ENCODE results near the gene VWA2.

The VWA2 gene

DNA sequence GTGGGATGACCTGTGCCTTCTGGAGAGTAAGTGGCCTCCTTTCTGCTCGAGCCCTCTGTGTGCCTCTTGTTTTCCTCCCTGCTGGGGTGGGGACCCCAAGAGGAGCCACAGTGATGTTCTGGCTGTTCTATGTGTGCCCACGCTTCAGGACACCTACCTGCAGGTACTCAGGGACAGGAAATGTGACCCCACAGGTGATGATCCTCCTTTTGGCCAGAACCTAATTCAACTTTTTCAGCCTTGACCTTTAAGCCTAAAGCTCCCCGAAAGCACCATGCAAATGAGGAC lies 70.3 kb downstream of the VWA2 start:
- no peak overlapping the region for H3K4me3 ChIP-seq
- no peak overlapping the region for H3K27ac ChIP-seq

DNA sequence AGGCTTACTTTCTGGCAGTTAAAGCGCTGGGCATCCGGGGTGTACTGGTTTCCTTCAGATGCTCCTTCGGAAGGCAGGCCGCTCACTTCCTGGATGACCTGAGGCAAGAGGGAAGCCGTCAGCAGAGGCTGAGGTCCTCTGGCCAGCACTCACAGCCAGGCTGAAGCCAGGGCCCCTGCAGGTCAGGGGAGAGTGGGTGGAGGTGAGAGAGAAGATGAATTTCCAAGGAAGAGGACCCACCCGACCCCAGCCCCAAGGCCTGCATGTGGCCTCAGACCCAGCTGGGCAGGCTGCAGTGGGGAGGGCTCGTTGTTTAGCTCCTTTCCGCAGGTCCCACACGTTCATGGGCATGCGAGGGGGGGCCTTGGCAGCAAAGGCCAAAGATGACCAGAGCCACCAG lies 71.3 kb downstream of the VWA2 start:
- Histone ChIP-seq H3K27ac (no peak overlapping the region), H3K4me3 (no peak overlapping the region)

DNA sequence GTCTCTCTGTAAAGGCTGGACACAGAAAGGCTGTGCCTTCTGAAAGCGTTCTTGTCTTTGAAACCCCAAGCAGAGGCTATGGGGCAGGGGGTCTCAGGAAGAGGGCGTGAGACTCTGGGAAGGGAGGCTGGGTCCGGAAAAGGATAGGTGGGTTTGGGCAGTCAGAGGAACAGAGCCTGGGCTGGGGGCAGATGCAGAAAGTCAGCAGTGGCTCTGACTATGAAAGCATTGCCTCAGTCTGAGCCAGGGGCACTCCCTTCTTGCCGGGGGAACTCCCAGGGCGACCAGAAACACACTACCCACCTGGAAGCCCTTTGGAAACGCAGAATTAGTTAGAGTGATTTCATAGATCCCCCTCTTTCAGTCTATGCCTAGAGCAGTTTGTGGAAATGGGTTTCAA lies 72.0 kb downstream of the VWA2 start:
- H3K27ac ChIP-seq = no peak overlapping the region

DNA sequence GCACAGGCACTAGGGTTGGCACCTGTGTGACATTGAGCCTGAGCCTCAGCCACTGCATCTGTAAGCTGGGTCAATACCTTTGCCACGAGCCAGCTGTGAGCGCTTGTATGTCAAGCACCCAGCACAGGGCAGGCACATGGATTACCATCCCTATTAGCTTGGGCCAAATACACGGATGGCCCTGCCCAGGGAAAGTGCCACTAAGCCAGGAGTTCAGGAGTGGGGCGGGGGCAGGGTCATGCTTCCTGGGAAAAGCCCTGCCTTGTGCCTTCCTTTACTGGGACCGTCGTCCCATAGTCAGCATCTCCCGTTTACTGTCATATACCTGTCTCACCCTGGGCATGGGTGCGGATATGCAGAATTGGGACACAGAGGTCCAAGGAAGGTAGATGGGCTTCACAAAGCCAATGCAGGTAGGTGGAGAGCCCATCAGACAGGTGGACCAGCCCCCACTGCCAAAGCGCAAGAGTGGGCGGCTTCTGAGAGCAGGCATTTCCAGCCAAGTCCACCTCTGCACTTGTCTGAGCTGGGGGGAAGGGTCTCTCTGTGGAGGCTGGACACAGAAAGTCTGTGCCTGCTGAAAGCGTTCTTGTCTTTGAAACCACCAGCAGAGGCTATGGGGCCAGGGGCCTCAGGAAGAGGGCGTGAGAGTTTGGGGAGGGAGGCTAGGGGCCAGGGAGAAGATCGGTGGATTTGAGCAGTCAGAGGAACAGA lies 72.6 kb downstream of the VWA2 start:
- H3K4me3 ChIP-seq = no peak overlapping the region
- no peak overlapping the region for H3K27ac ChIP-seq

More for the DNA sequence above, 72.0 kb downstream of the VWA2 start:
- H3K4me3 ChIP-seq = no peak overlapping the region

DNA sequence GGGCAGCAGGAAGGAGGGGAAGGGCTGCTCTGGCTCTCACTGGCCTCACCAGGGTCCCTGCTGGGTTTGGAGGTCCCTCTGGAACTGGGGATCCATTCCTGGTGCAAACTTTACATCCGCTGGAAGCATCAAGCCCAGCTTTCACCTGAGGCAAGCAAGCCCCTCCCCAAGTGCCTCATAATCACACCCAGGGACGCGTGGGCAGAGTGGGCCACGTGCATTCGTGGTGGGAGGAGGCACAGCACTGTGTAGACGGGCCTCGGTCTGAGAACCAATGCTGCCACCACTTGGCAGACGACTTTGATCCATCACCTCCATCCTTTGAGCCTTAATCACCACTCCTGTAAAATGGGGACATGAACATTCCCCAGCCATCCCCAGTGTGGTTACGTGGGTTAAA lies 74.1 kb downstream of the VWA2 start:
- no peak overlapping the region for H3K4me3 ChIP-seq
- no peak overlapping the region for H3K27ac ChIP-seq

DNA sequence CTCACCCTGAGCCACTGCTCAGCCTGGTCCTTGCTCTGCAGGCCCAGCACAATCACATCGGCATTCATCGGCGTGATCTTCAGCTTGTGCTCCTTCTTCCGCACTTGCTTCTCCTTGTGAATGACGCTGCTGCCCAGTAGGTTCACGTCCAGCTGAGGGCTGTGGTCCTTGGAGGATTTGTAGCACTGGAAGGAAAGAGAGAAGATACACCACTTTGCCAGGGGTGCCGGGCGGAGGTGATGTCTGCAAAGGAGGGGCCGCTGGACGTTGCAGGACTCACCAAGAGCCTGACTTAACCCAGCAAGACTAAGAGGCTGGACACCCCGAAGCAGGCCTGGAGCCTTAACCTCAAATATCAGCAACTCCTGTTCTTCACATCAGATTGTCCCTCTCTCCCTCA lies 74.8 kb downstream of the VWA2 start:
- H3K4me3 ChIP-seq = no peak overlapping the region
- H3K27ac ChIP-seq = no peak overlapping the region

DNA sequence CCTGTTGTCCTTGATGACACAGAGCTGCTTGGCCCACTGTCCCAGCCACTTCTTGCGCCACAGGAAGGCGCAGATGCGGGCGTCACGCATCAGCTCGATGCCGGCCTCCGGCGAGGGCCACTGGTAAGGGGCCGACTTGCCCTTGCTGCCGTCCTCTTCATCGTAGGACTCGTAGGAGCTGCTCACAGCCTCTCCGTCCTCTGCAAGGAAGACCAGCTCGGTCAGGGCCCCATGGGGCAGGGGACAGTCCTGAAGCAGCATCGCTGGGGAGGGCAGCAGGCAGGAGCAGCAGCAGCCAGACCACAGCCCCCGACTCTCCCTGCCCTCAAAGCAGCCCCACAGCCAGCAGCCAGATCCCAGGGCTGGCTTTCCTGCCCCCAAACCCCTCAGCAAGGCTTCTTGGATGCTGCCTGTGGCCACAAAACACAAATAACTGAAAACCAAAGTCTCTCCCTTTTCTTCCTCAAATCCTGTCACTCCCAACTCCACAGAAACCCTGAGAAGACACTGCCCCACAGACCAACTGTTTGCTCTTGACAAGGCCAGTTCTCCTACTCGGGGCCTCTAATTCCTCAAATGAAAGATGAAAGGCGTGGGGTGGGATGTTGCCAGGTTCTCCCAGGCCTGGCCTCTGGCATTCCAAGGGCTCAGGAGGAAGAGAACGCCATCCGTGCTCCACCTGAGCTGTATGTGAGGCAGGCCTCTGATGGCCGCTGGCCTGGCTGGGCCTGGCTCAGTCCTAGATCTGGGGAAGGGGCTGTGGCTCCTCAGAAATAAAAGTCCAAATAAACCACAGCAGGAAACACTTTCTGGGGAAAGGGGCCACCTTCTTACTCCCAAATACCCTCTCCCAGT lies 76.7 kb downstream of the VWA2 start:
- Histone ChIP-seq H3K4me3 (no peak overlapping the region), H3K27ac (no peak overlapping the region)

DNA sequence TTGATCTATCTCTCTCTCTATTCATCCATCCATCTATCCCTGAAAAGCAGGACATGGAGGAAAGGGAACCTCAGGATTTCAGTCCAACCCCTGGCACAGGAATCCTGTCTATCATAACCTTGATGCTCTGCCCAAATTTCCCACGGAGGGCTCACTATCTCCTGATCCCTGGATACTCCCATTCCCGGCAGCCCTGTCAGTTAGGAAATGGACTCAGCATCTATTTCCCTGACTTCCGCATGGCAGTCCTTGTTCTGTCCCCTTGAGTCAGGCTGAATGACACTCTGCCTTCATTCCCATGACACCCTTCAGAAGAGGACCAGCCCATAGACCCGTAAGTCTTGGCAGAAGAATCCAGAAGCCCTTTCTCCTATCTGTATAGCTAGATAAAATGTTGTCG lies 77.7 kb downstream of the VWA2 start:
- H3K27ac ChIP-seq = no peak overlapping the region
- H3K4me3 ChIP-seq = no peak overlapping the region

DNA sequence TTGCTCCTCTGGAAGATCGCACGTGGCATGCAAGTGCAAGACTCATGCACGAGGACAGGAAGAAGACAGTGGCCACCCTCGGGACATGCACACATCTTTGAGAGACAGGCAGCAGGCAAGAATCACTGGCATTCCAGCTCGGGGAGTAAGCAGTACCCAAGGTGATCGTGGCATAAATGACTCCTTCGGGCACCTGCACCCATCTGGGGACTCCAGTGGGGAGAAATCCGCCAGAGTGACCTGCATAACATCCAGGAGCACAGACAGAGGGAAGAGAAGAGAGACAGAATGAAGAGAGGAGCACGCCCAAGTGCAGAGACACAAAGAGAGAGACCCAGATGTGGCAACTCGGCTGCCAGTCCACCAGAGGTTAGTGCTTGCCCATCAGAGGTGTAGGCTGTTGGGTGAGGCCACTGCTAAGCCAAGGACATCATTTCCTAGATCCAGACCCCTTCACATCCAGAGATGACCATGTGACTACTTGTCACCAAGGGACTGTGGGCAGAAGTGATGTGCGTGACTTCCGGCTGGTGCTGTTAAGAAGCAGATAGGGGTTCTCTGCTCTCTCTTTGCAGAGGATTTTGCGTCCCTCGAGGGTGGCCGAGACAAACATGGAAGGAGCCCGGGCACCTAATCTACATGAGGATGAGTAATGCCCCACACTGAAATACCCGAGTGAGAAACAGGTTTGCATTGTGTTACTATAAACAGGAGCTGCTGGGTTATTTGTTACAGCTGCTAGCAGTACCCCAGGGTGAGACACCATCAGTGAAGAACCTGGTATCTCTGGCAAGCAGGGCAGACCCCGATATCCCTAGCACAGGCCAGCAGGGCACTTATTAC lies 80.6 kb downstream of the VWA2 start:
- Histone ChIP-seq H3K27ac (peak overlapping the region in 19 of 21 experiments; percentile 34 to 90 (median 71)), H3K4me3 (no peak overlapping the region)

DNA sequence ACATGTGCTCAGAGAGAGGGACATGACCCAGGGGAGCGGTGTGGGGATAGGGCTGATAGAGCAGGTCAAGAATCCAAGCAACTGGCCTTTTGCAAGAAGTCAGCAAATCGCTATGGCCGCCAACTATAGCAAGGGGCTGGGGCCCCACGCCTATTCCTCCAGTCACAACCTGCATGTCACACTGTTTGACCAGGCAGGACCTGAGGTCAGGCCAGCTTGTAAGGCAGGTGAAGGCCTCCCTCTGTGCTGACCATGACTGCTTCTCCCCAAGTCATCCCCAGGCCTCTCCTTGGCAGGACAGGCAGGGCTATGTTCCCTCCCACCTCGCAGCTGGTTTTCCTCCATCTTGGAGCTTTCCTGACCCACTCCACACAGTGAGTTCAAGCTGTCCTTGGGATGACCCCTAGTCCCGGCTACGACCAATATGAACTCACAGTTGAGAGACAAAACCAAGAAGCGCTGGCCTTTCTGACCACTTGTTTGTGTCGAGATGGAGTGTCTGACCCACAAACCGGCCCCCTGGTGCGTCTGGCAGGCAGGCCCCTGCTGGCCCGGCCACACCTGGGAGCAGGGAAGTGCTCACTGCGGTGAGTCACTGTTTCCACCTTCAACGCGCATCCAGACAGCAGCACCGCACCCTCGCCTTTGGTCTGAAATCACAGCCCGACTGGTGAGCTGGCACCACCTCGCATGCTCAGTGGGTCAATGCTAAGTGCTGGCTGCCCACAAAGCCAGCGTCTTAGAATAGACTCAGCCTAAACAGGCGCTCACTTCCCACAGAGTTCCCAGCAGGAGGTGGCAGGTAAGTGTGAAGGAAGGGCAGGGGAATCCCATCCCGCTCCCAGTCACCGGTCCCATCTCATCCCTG lies 81.4 kb downstream of the VWA2 start:
- Histone ChIP-seq H3K27ac (peak overlapping the region in 20 of 21 experiments; percentile 34 to 90 (median 72)), H3K4me3 (no peak overlapping the region)

DNA sequence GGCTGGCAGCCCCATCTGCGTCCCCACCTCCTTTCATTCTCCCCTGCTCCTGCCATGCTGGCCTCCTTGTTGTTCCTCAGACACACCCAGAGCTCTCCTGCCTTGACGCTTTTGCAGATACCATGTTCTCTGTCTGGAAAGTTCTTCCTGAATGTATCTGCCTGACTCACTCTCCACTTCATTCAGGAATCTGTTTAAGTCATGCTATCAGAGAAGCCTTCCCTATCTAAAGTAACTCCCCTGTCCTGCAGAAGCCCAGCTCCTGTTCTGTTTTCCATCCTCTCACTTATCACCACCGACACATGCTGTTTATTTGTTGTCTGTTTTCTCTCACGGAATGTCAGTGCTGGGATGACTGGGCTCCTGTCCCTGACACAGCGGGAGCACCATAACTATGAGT lies 83.3 kb downstream of the VWA2 start:
- H3K27ac ChIP-seq = peak overlapping the region in 3 of 21 experiments; percentile 42 to 83 (median 79)
- H3K4me3 ChIP-seq = no peak overlapping the region

DNA sequence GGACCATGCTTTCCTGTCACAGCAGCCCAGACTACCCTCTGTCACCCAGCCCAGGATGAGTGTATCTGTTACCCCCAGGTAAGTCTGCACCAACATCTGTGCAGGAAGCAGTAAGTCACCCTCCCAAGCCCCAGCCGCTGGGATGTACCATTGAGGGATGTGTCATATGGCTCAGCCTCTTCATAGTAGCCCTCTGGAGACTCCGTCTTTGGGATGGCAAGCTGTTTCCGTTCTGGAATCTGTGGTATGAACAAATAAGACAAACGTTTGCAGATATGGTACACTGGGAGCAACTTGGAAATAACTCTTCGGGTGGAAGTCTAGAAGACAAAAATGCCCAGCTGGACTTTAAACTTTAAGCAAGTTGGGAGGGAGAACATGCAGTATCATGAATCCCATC lies 84.0 kb downstream of the VWA2 start:
- no peak overlapping the region for H3K4me3 ChIP-seq
- no peak overlapping the region for H3K27ac ChIP-seq

DNA sequence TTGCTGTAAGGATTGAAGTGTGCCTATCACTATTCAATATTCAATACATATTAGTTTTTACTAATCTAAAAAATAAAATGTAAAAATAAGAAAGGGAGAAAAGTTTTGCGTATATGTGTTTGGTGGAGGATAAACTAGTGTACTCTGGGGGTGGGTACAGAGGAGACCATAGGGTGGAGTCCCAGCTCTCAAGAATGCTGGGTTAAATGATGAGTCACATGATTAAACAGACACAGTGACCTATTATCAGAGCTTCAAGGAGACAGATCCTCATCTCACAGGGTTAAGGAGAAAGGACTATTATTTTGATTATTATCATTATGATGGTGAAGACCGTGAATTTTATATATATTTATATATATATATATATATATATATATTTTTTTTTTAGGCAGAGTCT lies 87.7 kb downstream of the VWA2 start:
- Histone ChIP-seq H3K27ac (no peak overlapping the region), H3K4me3 (no peak overlapping the region)

DNA sequence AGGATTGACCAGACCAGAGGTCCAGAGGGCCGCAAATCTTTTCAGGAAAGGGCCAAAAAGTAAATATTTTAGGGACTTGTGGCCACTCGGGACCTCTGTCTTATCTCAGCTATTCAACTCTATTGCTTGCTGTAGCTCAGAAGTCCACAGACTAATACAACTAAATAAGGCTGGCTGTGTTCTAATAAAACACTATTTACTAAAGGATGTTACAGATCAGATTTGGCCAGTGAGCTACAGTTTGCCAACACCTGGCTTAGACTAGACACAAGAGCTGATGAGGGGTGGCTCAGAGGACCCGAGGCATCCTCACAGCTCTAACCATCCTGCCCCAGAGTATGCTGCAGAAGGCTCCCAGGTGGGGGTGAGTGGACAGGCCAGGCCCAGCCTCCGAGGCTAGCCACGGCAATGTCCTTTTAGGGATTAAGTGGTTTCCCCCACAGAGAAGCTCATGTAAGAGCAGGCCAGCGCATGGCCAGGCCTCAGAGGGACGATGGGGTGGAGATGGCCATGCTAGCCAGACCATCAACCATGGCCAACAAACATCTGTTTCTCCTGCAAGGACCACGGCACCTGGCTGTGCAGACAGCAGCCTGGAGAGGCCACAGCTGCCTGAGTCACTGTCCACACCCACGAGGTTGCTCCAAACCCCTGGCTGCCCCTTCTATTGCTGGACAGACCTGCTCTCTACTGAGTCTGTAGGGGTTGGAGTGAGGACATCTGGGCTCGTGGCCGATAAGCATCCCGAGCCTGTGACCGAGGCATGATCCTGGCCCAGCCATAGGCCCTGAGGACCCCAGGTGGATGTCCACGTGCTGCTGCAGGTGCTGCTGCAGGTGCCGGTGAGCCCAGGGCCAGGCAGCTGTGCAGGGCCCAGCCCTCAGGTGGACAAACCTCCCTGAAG lies 88.7 kb downstream of the VWA2 start:
- Histone ChIP-seq H3K27ac (no peak overlapping the region), H3K4me3 (no peak overlapping the region)

DNA sequence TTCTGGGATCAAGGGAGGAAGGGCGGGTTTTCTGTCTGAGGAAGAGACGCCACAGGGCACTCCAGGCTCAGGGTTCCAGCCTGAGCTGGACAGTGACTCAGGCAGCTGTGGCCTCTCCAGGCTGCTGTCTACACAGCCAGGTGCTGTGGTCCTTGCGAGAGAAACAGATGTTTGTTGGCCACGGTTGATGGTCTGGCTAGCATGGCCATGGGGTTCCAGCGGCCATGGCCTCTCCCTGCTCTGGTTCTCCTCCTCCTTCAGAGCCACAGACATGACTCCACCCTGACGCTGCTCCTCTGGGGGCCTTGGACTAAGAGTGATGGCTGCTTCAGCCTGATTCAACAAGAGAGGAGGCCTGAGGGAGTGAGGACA lies 89.4 kb downstream of the VWA2 start:
- no peak overlapping the region for H3K27ac ChIP-seq
- no peak overlapping the region for H3K4me3 ChIP-seq

DNA sequence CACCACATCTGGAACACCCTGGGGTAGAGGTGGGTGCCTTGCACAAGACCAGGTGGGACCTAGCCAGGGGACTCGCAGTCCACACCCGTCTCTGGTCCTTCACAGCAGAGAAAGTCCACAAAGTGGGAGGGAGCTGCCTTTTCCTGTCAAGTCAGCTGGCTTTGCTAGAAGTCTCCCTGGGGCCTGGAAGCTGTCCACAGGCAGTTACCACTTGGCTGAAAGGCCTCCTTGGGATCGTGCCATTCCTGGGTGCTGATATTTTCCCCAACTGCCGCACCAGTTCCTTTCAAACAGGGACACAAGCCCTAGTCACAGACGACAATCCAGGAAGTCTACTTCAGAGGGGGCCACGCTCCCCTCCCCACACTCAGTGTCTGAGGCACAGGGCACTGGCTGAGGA lies 89.8 kb downstream of the VWA2 start:
- Histone ChIP-seq H3K27ac (no peak overlapping the region), H3K4me3 (no peak overlapping the region)

DNA sequence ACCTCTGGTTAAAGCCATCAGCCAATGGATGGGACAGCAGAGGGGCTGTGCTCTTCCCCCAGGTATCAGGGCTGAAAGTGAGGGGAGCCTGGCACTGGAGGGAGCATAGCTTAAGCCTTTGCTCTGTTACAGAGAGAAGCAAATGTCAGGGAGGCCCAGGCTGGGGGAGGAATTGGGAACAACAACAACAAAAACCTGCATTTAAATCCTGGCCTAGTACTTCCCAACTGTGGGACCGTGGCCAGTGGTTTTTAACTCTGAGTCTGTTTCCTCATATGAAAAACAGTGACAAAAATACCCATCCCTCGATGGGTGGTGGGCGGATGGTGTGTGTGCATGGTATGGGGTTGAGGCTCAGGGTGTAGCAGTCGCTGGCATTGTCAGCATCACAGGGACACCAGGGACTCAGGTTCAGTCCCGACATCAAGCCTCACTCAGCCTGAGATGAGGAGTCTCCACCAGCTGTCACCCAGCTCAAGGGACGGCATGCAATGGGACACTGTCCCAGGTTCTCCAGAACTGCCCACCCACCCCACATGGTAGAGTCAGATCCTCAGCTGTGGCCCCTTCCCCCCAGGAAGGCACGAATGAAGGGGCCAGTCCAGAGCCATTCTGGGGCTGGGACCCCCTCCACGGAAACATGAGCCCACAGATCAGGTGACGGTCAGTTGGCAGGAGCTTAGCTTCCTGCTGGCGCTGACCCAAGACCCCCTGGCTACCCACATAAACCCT lies 90.7 kb downstream of the VWA2 start:
- Histone ChIP-seq H3K4me3 (no peak overlapping the region), H3K27ac (no peak overlapping the region)
